ENCODE results near the gene GRAMD1C.

GRAMD1C gene

DNA sequence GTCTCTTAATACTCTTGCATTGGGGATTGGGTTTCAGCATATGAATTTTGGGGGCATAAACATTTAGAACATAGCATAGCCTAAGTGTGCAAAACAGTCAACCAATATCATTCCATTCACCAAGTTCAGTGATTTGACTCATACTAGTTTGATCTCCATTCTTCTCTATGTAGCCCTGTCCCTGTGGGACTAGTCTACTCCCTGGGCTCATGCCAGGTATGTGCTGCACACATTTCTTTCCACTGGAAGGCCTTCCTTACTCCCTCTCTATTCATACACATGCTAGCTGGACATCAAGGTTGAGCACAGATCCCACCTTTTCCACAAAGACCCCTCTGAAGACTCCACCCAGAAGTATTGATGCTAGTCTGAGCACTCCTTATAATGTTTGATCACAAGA, 114.3 kb downstream of the GRAMD1C start:
- ATAC-seq (no peak), DNase-seq (no peak)

DNA sequence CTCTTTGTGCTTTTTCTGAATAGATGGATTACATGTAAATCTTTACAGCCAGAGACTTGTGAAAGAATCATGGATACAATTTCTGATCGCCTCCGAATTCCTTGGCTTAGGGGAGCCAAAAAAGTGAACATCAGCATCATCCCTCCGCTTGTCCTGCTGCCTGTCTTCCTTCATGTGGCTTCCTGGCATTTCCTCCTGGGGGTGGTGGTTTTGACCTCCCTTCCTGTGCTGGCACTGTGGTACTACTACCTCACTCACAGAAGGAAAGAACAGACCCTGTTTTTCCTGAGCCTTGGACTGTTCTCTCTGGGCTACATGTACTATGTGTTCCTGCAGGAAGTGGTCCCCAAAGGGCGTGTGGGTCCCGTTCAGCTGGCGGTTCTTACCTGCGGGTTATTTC, 115.1 kb downstream of the GRAMD1C start:
- ATAC-seq (no peak), DNase-seq (no peak)

- DNase-seq = no peak
- no peak for ATAC-seq
Observed at GRCh38 chr3:113954091-113954685, 115.6 kb downstream of the GRAMD1C start.

DNA sequence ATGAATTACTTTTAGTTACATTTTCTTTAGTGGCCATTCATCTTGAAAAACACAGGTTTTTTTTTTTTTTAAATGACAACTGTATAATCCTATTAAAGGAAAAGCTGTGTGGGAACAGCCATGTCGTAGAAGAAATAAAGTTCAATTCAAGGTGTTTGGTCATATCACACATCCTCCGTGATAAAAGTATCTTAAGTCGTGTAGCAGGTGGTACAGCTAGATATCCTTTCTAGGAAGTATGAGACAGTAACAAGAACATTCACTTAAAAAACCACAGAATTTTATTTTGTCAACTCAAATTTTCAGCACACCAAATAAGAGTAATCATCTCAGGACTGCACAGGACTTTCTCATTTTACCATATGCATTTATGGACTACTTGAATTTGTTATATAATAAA, 125.3 kb downstream of the GRAMD1C start:
- ATAC-seq (no peak), DNase-seq (no peak)

GRCh38 chr3:113966172-113966571, 127.6 kb downstream of the GRAMD1C start:
- ATAC-seq (no peak), DNase-seq (no peak)

DNA sequence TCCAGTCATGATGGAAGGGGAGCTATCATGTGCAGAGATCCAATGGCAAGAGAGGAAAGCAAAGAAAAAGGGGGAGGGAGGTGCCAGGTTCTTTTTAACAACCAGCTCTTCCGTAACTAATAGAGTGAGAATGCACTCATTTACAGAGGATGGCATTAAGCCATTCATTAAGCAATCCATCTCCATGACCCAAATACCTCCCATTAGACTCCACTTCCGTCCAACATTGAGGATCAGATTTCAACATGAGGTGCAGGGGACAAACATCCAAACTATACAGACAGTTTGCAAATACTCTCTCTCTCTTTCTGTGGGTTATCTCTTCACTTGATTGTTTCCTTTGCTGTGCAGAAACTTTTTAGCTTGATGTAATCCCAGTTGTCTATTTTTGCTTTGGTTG, 130.4 kb downstream of the GRAMD1C start:
- ATAC-seq (no peak), DNase-seq (no peak)

GRCh38 chr3:113977822-113978221, 139.2 kb downstream of the GRAMD1C start:
- no peak for ATAC-seq
- no peak for DNase-seq

DNA sequence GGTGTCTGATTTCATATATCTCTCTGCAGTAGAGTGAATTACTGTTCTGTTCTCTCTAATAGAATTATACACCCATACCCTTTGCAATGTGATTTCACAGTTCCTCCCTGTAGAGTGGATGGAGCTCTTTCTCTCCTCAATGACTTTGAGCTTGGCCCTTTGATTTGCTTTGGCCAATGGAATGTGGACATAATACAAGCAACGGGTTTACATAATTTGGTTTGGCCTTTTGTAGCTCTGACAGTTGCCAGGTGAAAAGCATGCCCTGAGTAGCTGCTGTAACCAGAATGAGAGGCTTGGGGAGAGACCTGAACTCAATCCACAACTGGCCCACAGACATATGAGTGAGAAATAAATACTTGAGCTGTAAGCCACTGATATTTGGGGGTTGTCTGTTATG, 141.3 kb downstream of the GRAMD1C start:
- no peak for DNase-seq
- no peak for ATAC-seq

DNA sequence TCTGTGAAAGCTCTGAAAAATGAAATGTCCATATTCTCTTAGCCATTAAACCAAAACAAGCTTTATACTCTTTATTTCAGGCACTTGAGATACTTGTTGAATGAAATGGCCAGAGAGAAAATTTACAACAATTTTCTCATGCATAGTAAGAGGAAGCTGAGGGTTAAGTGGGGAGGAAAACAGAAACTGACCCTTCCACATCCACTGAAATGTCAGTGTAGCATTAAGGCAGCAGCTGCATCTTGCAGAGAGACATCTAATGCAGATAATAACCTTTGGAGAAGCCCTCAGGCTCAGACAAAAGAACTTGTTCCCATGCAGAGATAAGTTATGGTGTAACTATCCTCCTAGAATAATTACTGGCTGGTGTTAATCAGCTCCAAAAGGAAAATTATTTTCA, 143.2 kb downstream of the GRAMD1C start:
- ATAC-seq = no peak
- DNase-seq = no peak

GRCh38 chr3:113983544-113983943, 145.0 kb downstream of the GRAMD1C start:
- DNase-seq (no peak), ATAC-seq (no peak)

GRCh38 chr3:113985541-113985940, 147.0 kb downstream of the GRAMD1C start:
- ATAC-seq (no peak), DNase-seq (no peak)

All from stimulated activated naive CD8-positive, alpha-beta T cell treated with anti-CD3 and anti-CD28 coated beads, Interleukin-15, Interleukin-2, amounts not matched to agents 100 U/mL and 50 U/mL, for 24 hours (primary cell).